GM18508 (cell line): ENCODE results near the gene LACRT.

ENCODE experiments used
- ATAC-seq: cut with Tn5 transposase; IDR thresholded peaks from one replicate; pipeline ENCODE4 v1.9.1; 2021; ENCODE audit warnings: moderate number of reproducible peaks; ENCODE audit not compliant: insufficient read depth, unreplicated experiment

The LACRT gene

GRCh38 chr12:54603872-54604271, 30.8 kb downstream of the LACRT start:
- no peak for ATAC-seq

- ATAC-seq, result peak; percentile 90
Observed at GRCh38 chr12:54603173-54603814, 31.4 kb downstream of the LACRT start.

- no peak for ATAC-seq
Observed at GRCh38 chr12:54602661-54603060, 32.0 kb downstream of the LACRT start.

DNA sequence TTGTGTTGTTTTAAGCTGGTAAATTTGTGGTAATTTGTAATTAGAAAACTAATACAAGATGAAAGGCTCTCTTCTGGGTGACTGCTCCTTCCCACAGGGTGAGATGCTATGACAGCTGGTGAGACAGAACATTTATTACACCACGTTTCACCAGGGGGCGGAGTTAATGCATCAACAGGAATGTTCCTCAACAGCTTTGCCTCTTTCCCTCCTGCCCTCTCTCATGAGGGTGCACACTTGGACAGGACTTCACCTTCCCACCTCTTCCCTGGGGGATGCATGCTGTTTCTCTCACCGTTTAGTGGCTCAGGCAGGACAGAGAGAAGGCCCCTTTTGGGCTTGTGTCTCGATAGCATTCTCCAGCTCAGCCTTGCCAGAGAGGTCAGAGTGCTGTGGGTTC, 32.9 kb downstream of the LACRT start:
- ATAC-seq, result no peak

GRCh38 chr12:54598970-54599369, 35.7 kb downstream of the LACRT start:
- no peak for ATAC-seq

- ATAC-seq, result no peak
Observed at GRCh38 chr12:54596526-54596946, 38.2 kb downstream of the LACRT start.

DNA sequence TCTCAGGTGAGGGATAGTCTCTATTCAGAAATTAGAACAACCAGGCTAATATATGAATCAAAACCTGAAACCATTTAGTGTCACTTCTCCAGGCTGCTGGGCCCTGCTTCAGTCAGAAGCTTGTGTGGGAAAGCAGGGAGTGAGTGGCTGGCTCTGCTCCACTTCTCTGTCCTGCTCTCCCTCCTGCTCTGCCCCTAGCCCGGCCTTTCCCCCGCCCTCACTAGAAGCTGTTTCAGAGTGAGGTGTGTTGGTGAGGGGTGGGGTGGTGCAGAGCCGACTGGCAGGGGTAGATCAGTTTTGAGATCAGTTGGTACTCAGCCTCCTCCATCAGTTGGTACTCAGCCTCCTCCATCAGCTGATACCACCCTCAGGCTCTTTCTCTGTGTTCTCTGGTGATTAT, 39.2 kb downstream of the LACRT start:
- ATAC-seq, result no peak

DNA sequence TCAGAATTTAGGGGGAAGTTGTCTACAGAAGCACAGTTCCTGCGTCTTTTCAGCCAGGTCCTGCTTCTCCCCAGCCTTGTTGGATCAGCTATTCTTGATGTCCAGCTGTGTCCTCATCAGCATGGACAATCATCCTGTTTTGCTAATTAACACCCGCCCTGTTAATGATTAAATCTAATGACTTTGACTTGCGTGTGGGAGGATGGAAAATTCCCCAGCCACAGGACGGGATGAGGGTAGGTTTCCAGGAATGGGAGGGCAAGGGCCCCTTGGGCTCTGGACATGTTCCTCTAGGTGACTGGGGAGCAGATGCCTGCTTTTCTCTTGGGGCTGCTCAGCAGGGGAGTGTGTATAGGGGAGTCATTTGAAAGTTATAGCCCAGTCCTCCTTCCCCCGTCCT, 41.0 kb downstream of the LACRT start:
- ATAC-seq, result no peak

- no peak for ATAC-seq
Observed at GRCh38 chr12:54593135-54593534, 41.6 kb downstream of the LACRT start.

DNA sequence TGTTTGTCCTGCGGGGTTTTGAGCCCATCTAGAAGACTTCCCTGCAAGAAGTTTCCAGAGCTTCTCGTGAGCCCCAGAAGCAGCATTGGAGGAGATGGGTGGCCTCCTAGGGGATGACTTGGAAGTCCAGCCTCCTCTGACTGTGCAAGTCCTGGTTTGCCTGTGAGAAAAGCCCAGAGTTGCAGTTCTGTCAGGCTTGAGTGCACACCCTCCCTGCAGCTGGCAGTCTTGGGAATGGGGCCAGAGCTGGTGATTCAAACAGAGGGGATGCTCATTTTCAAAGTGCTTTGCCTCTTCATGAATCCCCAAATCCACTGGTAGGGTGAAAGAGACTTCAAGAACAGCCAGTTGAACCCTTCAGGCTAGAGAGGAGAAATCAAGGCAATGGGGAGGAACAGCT, 42.4 kb downstream of the LACRT start:
- ATAC-seq, result no peak

- ATAC-seq, result no peak
Observed at GRCh38 chr12:54590978-54591591, 43.6 kb downstream of the LACRT start.

GRCh38 chr12:54589964-54590363, 44.7 kb downstream of the LACRT start:
- no peak for ATAC-seq

- ATAC-seq, result no peak
Observed at GRCh38 chr12:54588890-54589267, 45.8 kb downstream of the LACRT start.

GRCh38 chr12:54588110-54588889, 46.4 kb downstream of the LACRT start, which contains the start of gene PPP1R1A:
TSS of gene PPP1R1A (minus strand) at chr12:54588659. CDS start at chr12:54588488, 171 bp downstream.
- ATAC-seq, result no peak

- no peak for ATAC-seq
Observed at GRCh38 chr12:54587315-54587873, 47.3 kb downstream of the LACRT start.

DNA sequence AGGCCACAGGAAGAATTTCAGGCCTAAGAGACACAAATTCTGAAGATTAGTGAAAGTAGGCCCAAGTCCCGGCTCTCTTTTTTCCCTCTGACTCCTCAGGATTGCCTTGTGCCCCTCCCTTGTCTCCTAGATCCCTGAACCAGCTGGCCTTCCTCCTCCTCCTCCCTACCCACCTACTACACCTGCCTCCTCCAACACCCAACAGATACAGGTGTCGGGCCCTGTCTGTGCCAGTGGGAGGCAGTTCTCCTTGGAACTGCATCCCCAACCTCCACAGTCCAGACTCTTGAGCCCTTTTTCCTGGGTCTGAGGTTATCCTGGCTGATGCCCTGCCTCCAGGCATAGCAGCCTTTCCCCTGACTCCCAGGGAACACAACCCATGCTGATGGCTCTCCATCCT, 48.1 kb downstream of the LACRT start:
- no peak for ATAC-seq

GRCh38 chr12:54585243-54585642, 49.5 kb downstream of the LACRT start:
- no peak for ATAC-seq

GRCh38 chr12:54584128-54584527, 50.6 kb downstream of the LACRT start:
- no peak for ATAC-seq

GRCh38 chr12:54583726-54584125, 51.0 kb downstream of the LACRT start:
- ATAC-seq, result no peak

DNA sequence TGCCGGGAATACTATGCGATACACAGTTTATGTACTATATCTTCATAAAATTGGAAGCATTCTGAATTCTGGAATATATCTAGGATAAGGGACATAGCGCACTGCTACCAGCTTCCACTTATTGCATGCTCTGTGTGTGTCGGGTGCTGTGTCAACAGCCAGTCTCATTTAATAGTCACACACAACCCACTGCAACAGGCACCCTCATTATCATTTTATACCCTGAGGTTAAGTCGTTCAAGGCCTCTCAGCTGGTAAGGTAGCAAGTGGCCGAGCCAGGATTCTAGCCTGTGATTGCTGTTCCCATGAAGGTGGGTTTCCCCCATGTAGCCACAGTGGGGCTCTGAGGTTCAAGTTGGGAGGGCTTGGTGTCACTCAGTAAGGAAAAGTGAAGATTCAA, 53.3 kb downstream of the LACRT start:
- no peak for ATAC-seq
